ENCODE measurements around the gene EVI5L. TPM values are rescaled to one million over a fixed set of nuclear protein-coding genes. Genes with fewer than 3 reads are reported as not detected.

The EVI5L gene
- polyA plus RNA-seq, 3 donors, result 0.76 to 5.7 (median 1.3) TPM

DNA sequence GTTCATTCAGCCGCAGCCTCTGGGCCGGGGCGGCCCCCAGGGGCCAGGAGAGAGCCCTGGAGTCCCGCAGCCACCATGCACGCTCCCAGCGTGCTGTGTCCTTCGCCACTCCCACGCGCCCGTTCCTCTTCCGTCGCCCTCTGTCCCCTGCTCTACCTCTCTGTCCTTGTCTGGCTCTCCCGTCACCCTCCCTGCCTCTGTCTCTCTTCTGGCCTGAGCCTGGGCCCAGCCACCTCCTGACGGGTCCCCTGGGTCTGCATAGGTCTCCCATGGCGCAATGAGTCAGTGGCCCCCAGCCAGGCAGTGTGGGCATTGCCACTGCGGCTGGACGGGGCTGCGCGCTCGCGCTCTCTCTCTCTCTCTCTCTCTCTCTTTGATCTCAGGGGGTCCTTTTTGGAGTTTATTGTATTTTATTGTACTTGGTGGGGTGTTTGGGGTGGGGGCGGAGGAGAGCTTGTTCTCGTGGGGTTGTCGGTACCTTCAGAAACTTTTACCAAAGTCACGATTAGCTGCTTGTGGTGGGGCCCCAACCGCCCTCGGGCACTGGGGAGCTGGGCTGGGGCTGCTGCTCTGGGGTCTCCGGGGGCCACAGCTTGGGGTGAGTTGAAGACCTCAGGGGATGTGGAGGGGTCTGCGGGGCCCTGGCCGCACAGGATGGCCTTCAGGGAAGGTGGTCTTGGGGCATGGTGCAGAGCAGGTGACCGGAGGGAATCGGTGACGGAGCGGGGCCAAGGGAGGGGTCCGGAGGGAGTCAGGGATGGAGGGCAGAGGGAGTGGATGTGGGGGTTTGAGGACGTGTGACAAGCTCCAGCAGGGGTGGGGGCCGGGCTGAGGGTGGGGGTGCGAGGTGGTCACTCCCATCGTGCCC is 82.9 kb downstream of the EVI5L start:
- H3K4me1 ChIP-seq (ENCODE audit: control insufficient read depth in 1 of 2, insufficient read depth in 2 of 2, low read length in 2 of 2), result peaks cover 15 to 26% of the 10 kb centered on the region in 2 donors

GRCh38 chr19:7913652-7914051 is 83.6 kb downstream of the EVI5L start:
- no peaks in the 10 kb centered on the region for H3K79me2 ChIP-seq (ENCODE audit: insufficient read depth, low read length)
- peaks cover 0 to 15% of the 10 kb centered on the region in 2 donors for H3K9me3 ChIP-seq (replicated peaks in 1 of 2; ENCODE audit: control insufficient read depth in 1 of 2, insufficient read depth in 1 of 2, low read length in 2 of 2)
- Mint-ChIP-seq H3K27me3 (ENCODE audit: low read depth in 3 of 3) (peaks cover 36 to 51% (median 42%) of the 10 kb centered on the region in 3 donors), H3K4me1 (peaks cover 25% of the 10 kb centered on the region), H3K36me3 (peaks cover 24 to 39% of the 10 kb centered on the region in 2 donors), H3K27ac (no peak overlapping the region), H3K4me3 (no peak overlapping the region), H3K9me3 (peaks cover 0 to 22% (median 14%) of the 10 kb centered on the region in 7 donors)
- H3K9ac ChIP-seq (ENCODE audit: insufficient read depth, low read length, poor library complexity, severe bottlenecking), result no peak overlapping the region
- H3K27me3 ChIP-seq (ENCODE audit: control insufficient read depth in 2 of 2, insufficient read depth in 2 of 2, low read length in 2 of 2), result peaks cover 22 to 36% of the 10 kb centered on the region in 2 donors
- 93% methylated on average over 6 of the region's 10 CpGs for WGBS (ENCODE audit: insufficient coverage)
- peaks cover 50% of the 10 kb centered on the region for H4K20me1 ChIP-seq (ENCODE audit: insufficient read depth, low read length)
- no peak overlapping the region for H3K27ac ChIP-seq (ENCODE audit: low read depth in 1 of 2, low read length in 2 of 2)
- TF ChIP-seq, protein P1, sequence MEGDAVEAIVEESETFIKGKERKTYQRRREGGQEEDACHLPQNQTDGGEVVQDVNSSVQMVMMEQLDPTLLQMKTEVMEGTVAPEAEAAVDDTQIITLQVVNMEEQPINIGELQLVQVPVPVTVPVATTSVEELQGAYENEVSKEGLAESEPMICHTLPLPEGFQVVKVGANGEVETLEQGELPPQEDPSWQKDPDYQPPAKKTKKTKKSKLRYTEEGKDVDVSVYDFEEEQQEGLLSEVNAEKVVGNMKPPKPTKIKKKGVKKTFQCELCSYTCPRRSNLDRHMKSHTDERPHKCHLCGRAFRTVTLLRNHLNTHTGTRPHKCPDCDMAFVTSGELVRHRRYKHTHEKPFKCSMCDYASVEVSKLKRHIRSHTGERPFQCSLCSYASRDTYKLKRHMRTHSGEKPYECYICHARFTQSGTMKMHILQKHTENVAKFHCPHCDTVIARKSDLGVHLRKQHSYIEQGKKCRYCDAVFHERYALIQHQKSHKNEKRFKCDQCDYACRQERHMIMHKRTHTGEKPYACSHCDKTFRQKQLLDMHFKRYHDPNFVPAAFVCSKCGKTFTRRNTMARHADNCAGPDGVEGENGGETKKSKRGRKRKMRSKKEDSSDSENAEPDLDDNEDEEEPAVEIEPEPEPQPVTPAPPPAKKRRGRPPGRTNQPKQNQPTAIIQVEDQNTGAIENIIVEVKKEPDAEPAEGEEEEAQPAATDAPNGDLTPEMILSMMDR (IDR thresholded peaks at IDR 0.05), result no peak
- no peak overlapping the region for H2AFZ ChIP-seq (ENCODE audit: insufficient read depth, low read depth, low read length, poor library complexity, severe bottlenecking)
- no peak for DNase-seq
- peaks cover 15 to 34% of the 10 kb centered on the region in 2 donors for H3K4me1 ChIP-seq (ENCODE audit: control insufficient read depth in 1 of 2, insufficient read depth in 2 of 2, low read length in 2 of 2)
- intact Hi-C loops (cut with micrococcal nuclease), result no loop called here
- peaks cover 36 to 40% of the 10 kb centered on the region in 2 donors for H3K36me3 ChIP-seq (replicated peaks in 1 of 2; ENCODE audit: control insufficient read depth in 1 of 2, insufficient read depth in 2 of 2, low read length in 2 of 2)
- no peak overlapping the region for H3K4me2 ChIP-seq (replicated peaks; ENCODE audit: extremely low read depth, low read length, poor library complexity, severe bottlenecking)
- no peak overlapping the region for H3K4me3 ChIP-seq (replicated peaks in 1 of 3; ENCODE audit: low read depth in 2 of 3, low read length in 3 of 3)

More for the DNA sequence above, 82.9 kb downstream of the EVI5L start:
- peaks cover 17 to 30% of the 10 kb centered on the region in 2 donors for H3K27me3 ChIP-seq (ENCODE audit: control insufficient read depth in 2 of 2, insufficient read depth in 2 of 2, low read length in 2 of 2)
- H4K20me1 ChIP-seq (ENCODE audit: insufficient read depth, low read length), result peaks cover 57% of the 10 kb centered on the region
- Mint-ChIP-seq H3K27me3 (ENCODE audit: low read depth in 3 of 3) (peaks cover 29 to 43% (median 34%) of the 10 kb centered on the region in 3 donors), H3K9me3 (peaks cover 0 to 15% (median 7%) of the 10 kb centered on the region in 7 donors), H3K36me3 (peaks cover 24 to 39% of the 10 kb centered on the region in 2 donors), H3K4me3 (no peak overlapping the region), H3K4me1 (peaks cover 19% of the 10 kb centered on the region), H3K27ac (peak overlapping the region in 2 of 7 donors; percentile 3 to 37)
- no peak overlapping the region for H3K9ac ChIP-seq (ENCODE audit: insufficient read depth, low read length, poor library complexity, severe bottlenecking)
- WGBS (ENCODE audit: insufficient coverage), result 96% methylated on average over 16 of the region's 39 CpGs
- no peak overlapping the region for H3K27ac ChIP-seq (ENCODE audit: low read depth in 1 of 2, low read length in 2 of 2)
- H3K4me3 ChIP-seq (replicated peaks in 1 of 3; ENCODE audit: low read depth in 2 of 3, low read length in 3 of 3), result no peak overlapping the region
- H3K36me3 ChIP-seq (replicated peaks in 1 of 2; ENCODE audit: control insufficient read depth in 1 of 2, insufficient read depth in 2 of 2, low read length in 2 of 2), result peaks cover 36 to 43% of the 10 kb centered on the region in 2 donors
- no peaks in the 10 kb centered on the region for H3K79me2 ChIP-seq (ENCODE audit: insufficient read depth, low read length)
- no peak overlapping the region for H3K4me2 ChIP-seq (replicated peaks; ENCODE audit: extremely low read depth, low read length, poor library complexity, severe bottlenecking)
- DNase-seq, result no peak
- H3K9me3 ChIP-seq (replicated peaks in 1 of 2; ENCODE audit: control insufficient read depth in 1 of 2, insufficient read depth in 1 of 2, low read length in 2 of 2), result peaks cover 0 to 11% of the 10 kb centered on the region in 2 donors
- no peak overlapping the region for H2AFZ ChIP-seq (ENCODE audit: insufficient read depth, low read depth, low read length, poor library complexity, severe bottlenecking)
- TF ChIP-seq, protein P1 (IDR thresholded peaks at IDR 0.05), result no peak
- intact Hi-C loops (cut with micrococcal nuclease), result no loop called here
